Liver (tissue), 9 donors: Measurements from ENCODE around the gene KNDC1. TPM values are rescaled to one million over a fixed set of nuclear protein-coding genes. Genes with fewer than 3 reads are reported as not detected.

Source experiments
- DNase-seq: peaks from one replicate; pipeline ENCODE4 v3.0.0-alpha.2; 2017; ENCODE audit warnings: low spot score
- H3K27ac ChIP-seq, 2 donors: one replicate each; pipeline ENCODE4 v1.7.0; 2013; ENCODE audit warnings: inconsistent platforms in 2 of 2, low read length in 2 of 2, control low read depth in 1 of 2, low read depth in 1 of 2, mild to moderate bottlenecking in 1 of 2
- H3K27me3 ChIP-seq, 4 donors: one replicate each; pipeline versions ENCODE4 v1.6.1 to v1.7.0; 2013; ENCODE audit warnings: low read length in 3 of 4, inconsistent platforms in 1 of 4, mild to moderate bottlenecking in 1 of 4, moderate library complexity in 1 of 4; ENCODE audit not compliant: control insufficient read depth in 4 of 4, insufficient read depth in 4 of 4
- H3K36me3 ChIP-seq, 4 donors: one replicate each; pipeline versions ENCODE4 v1.6.1 to v1.7.0; 2013; ENCODE audit warnings: low read length in 3 of 4, mild to moderate bottlenecking in 3 of 4, low read depth in 1 of 4, moderate library complexity in 1 of 4; ENCODE audit not compliant: control insufficient read depth in 4 of 4, insufficient read depth in 3 of 4
- H3K4me1 ChIP-seq, 4 donors: one replicate each; pipeline versions ENCODE4 v1.6.1 to v1.7.0; 2013; ENCODE audit warnings: low read length in 3 of 4, mild to moderate bottlenecking in 3 of 4, moderate library complexity in 1 of 4; ENCODE audit not compliant: control insufficient read depth in 4 of 4, insufficient read depth in 4 of 4
- H3K4me3 ChIP-seq, 3 donors: one replicate each; pipeline versions ENCODE4 v1.6.1 to v1.7.0; 2013; ENCODE audit warnings: low read length in 3 of 3, control low read depth in 1 of 3, low read depth in 1 of 3, mild to moderate bottlenecking in 1 of 3
- H3K9ac ChIP-seq, 2 donors: one replicate each; pipeline ENCODE4 v1.7.0; 2013; ENCODE audit warnings: low read length in 2 of 2, mild to moderate bottlenecking in 2 of 2, moderate library complexity in 2 of 2, control low read depth in 1 of 2, low read depth in 1 of 2
- H3K9me3 ChIP-seq, 4 donors: one replicate each; pipeline versions ENCODE4 v1.6.1 to v1.7.0; 2013; ENCODE audit warnings: low read length in 3 of 4; ENCODE audit not compliant: control insufficient read depth in 4 of 4
- ATF3 ChIP-seq: IDR thresholded peaks from 2 replicates; pipeline ENCODE4 v1.6.1; 2016; ENCODE audit warnings: antibody characterized with exemption
- EGR1 ChIP-seq, 2 donors: IDR thresholded peaks; 2 replicates each; pipeline ENCODE4 v1.6.1; 2016 to 2018; ENCODE audit warnings: antibody characterized with exemption in 2 of 2, low read depth in 2 of 2
- FOXA1 ChIP-seq: IDR thresholded peaks from 2 replicates; pipeline ENCODE4 v1.6.1; 2016; ENCODE audit warnings: antibody characterized with exemption
- FOXA2 ChIP-seq: IDR thresholded peaks from 2 replicates; pipeline ENCODE4 v1.6.1; 2016; ENCODE audit warnings: antibody characterized with exemption
- GABPA ChIP-seq, 2 donors: IDR thresholded peaks in 1 of 2; conservative IDR thresholded peaks in 1 of 2; 2 replicates each; pipeline ENCODE4 v1.6.1; 2016; ENCODE audit warnings: antibody characterized with exemption in 2 of 2, mild to moderate bottlenecking in 1 of 2, moderate library complexity in 1 of 2
- HNF4G ChIP-seq: IDR thresholded peaks from 2 replicates; pipeline ENCODE4 v1.6.1; 2016; ENCODE audit warnings: antibody characterized with exemption
- JUND ChIP-seq, 2 donors: IDR thresholded peaks; 2 replicates each; pipeline ENCODE4 v1.6.1; 2016; ENCODE audit warnings: antibody characterized with exemption in 2 of 2
- NR2F2 ChIP-seq: IDR thresholded peaks from 2 replicates; pipeline ENCODE4 v1.6.1; 2016; ENCODE audit warnings: antibody characterized with exemption
- REST ChIP-seq: IDR thresholded peaks from 2 replicates; pipeline ENCODE4 v1.6.1; 2016; ENCODE audit warnings: antibody characterized with exemption, mild to moderate bottlenecking
- RXRA ChIP-seq, 2 donors: IDR thresholded peaks; 2 replicates each; pipeline ENCODE4 v1.6.1; 2017 to 2018; ENCODE audit warnings: antibody characterized with exemption in 2 of 2, mild to moderate bottlenecking in 1 of 2
- SP1 ChIP-seq: IDR thresholded peaks from 2 replicates; pipeline ENCODE4 v1.6.1; 2018; ENCODE audit warnings: antibody characterized with exemption, mild to moderate bottlenecking
- YY1 ChIP-seq: IDR thresholded peaks from 2 replicates; pipeline ENCODE4 v1.6.1; 2016; ENCODE audit warnings: antibody characterized with exemption, mild to moderate bottlenecking
- ZBTB33 ChIP-seq: IDR thresholded peaks from 2 replicates; pipeline ENCODE4 v1.6.1; 2016; ENCODE audit warnings: antibody characterized with exemption
- WGBS: extraction: QIAGEN DNeasy Blood & Tissue Kit; methylation state at CpG from one replicate; pipeline ENCODE4 v1.1.7; 2013; 5-methylcytosine and 5-hydroxymethylcytosine counted together
- polyA plus RNA-seq, 2 donors: library from polyadenylated mRNA; stranded (reverse) in 1 of 2; unstranded in 1 of 2; fragments of 200-250 nt in 1 of 2; fragments of >200 nt in 1 of 2; fragmentation: Nextera tagmentation in 1 of 2; extraction: Ambion mirVana in 1 of 2; gene quantifications; one replicate each; pipeline versions ENCODE4 v1.2.1 to v1.2.3, GENCODE V29; 2013 to 2015
- total RNA-seq, 2 donors: library from RNA; depleted of rRNA; stranded (reverse); fragments of >200 nt; gene quantifications; one replicate each; pipeline ENCODE4 v1.2.3, GENCODE V29; 2014
- TF ChIP-seq, protein P1 (sequence below): IDR thresholded peaks from 2 replicates; pipeline ENCODE4 v1.6.1; 2016; ENCODE audit warnings: antibody characterized with exemption
- TF ChIP-seq, protein P2 (sequence below): fragments of 150-350 bp; IDR thresholded peaks from 2 replicates; pipeline ENCODE4 v1.5.1; 2017; ENCODE audit warnings: improper control_type of control experiment, low read depth, low read length; ENCODE audit not compliant: missing input control
- donor health status: healthy.
- donor health status: healthy.
- donor health status: healthy.
- donor health status: healthy.
- donor health status: healthy.

Gene KNDC1
- total and polyA plus RNA-seq, 4 donors = 0.53 to 12.9 (median 4.3) TPM

- no peaks in the 10 kb centered on the region for H3K9me3 ChIP-seq
- no peak overlapping the region for H3K4me3 ChIP-seq
- no peaks in the 10 kb centered on the region for H3K4me1 ChIP-seq
- H3K36me3 ChIP-seq = peaks cover 0 to 19% (median 0%) of the 10 kb centered on the region in 4 donors
- H3K27me3 ChIP-seq = no peaks in the 10 kb centered on the region
- 89% methylated on average over 13 of the region's 13 CpGs for WGBS
- H3K27ac ChIP-seq = no peak overlapping the region
- no peak for TF ChIP-seq SP1
- no peak for TF ChIP-seq JUND (IDR thresholded peaks at IDR 0.05)
- TF ChIP-seq RXRA (IDR thresholded peaks at IDR 0.05) = no peak
- no peak for TF ChIP-seq EGR1 (IDR thresholded peaks at IDR 0.05; ENCODE audit: low read depth in 2 of 2)
- TF ChIP-seq ZBTB33 = no peak
- TF ChIP-seq HNF4G = no peak
- TF ChIP-seq FOXA1 = no peak
- TF ChIP-seq, protein P1, sequence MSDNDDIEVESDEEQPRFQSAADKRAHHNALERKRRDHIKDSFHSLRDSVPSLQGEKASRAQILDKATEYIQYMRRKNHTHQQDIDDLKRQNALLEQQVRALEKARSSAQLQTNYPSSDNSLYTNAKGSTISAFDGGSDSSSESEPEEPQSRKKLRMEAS = no peak
- no peak for TF ChIP-seq GABPA (IDR thresholded peaks at IDR 0.05 in 1 of 2, conservative IDR thresholded peaks at IDR 0.05 in 1 of 2)
- no peak for DNase-seq
- H3K9ac ChIP-seq = no peak overlapping the region
These were observed 39.5 kb downstream of the KNDC1 start for GRCh38 chr10:133199488-133199885.

GRCh38 chr10:133199992-133200611 lies 40.1 kb downstream of the KNDC1 start:
- TF ChIP-seq, protein P1 = no peak
- no peak for TF ChIP-seq FOXA1
- no peak for TF ChIP-seq GABPA (IDR thresholded peaks at IDR 0.05 in 1 of 2, conservative IDR thresholded peaks at IDR 0.05 in 1 of 2)
- TF ChIP-seq EGR1 (IDR thresholded peaks at IDR 0.05; ENCODE audit: low read depth in 2 of 2) = no peak
- TF ChIP-seq RXRA (IDR thresholded peaks at IDR 0.05) = no peak
- TF ChIP-seq FOXA2 = no peak
- TF ChIP-seq, protein P2, sequence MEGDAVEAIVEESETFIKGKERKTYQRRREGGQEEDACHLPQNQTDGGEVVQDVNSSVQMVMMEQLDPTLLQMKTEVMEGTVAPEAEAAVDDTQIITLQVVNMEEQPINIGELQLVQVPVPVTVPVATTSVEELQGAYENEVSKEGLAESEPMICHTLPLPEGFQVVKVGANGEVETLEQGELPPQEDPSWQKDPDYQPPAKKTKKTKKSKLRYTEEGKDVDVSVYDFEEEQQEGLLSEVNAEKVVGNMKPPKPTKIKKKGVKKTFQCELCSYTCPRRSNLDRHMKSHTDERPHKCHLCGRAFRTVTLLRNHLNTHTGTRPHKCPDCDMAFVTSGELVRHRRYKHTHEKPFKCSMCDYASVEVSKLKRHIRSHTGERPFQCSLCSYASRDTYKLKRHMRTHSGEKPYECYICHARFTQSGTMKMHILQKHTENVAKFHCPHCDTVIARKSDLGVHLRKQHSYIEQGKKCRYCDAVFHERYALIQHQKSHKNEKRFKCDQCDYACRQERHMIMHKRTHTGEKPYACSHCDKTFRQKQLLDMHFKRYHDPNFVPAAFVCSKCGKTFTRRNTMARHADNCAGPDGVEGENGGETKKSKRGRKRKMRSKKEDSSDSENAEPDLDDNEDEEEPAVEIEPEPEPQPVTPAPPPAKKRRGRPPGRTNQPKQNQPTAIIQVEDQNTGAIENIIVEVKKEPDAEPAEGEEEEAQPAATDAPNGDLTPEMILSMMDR = no peak
- no peak for TF ChIP-seq REST
- no peak for TF ChIP-seq ATF3
- no peak for TF ChIP-seq HNF4G
- no peak for TF ChIP-seq NR2F2
- TF ChIP-seq YY1 = no peak
- no peak for TF ChIP-seq ZBTB33
- H3K36me3 ChIP-seq = peaks cover 0 to 19% (median 0%) of the 10 kb centered on the region in 4 donors
- no peaks in the 10 kb centered on the region for H3K4me1 ChIP-seq
- no peak for DNase-seq
- no peak overlapping the region for H3K4me3 ChIP-seq
- no peaks in the 10 kb centered on the region for H3K27me3 ChIP-seq
- H3K9ac ChIP-seq = no peak overlapping the region
- WGBS = 60% methylated on average over 38 of the region's 38 CpGs
- H3K27ac ChIP-seq = no peak overlapping the region
- H3K9me3 ChIP-seq = no peaks in the 10 kb centered on the region
